GM11168 (cell line): ENCODE measurements around the gene EGLN2.
"Not testable (repeated sequence)": the region's sequence is repeated elsewhere in the genome, so short reads cannot be mapped to it uniquely, and the experiment has no call there.

Source experiments
- in situ Hi-C: fragments of 300-500 bp; cut with MboI; formaldehyde crosslinking; loops from one replicate; pipeline ENCODE4 v1.12.0; 2022; ENCODE audit warnings: low sequenced_read_pairs; ENCODE audit not compliant: unreplicated experiment

EGLN2 gene

DNA sequence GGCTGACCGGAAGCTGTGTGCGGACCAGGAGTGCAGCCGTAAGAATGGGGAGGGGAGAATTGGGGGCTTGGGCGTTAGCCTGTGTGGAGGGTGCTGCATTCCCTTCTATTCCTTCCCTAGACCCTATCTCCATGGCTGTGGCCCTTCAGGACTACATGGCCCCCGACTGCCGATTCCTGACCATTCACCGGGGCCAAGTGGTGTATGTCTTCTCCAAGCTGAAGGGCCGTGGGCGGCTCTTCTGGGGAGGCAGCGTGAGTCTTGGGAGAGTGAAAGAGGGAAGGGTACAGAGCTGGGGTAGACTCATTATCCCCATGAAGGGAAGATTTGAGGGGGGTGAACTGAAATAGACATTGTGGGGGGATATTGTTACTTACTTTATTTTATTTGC, 23.4 kb upstream of the EGLN2 start:
- in situ Hi-C loops: no loop called here

- in situ Hi-C loops: no loop called here
These were observed 22.6 kb upstream of the EGLN2 start for GRCh38 chr19:40776364-40776763.

- in situ Hi-C loops: no loop called here
These were observed 21.9 kb upstream of the EGLN2 start for GRCh38 chr19:40776932-40777644.

GRCh38 chr19:40777645-40777936, 21.4 kb upstream of the EGLN2 start:
- in situ Hi-C loops: no loop called here

- in situ Hi-C loops: no loop called here
These were observed 20.9 kb upstream of the EGLN2 start, which contains the start of gene RAB4B for GRCh38 chr19:40777937-40778705. TSS of gene RAB4B (plus strand) at chr19:40778247. CDS start at chr19:40778376, 129 bp downstream.

- in situ Hi-C loops: no loop called here
These were observed 20.2 kb upstream of the EGLN2 start for GRCh38 chr19:40778706-40779284.

DNA sequence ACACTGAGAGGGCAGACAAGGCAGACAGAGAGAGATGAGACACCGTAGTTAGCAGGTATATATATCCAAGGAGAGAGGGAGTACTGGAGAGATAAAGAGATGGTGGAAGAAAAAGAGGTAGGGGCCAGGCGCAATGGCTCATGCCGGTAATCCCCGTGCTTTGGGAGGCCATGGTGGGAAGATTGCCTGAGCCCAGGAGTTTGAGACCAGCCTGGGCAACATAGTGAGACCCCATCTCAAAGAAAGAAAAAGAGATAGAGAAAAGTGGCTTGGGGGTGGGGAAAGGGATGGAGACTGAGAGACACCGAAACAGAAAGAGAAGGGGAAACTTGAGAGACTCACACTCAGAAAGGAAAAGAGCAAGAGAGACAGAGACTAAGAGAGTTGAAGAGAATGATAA, 18.4 kb upstream of the EGLN2 start:
- in situ Hi-C loops: no loop called here

- in situ Hi-C loops: no loop called here
These were observed 17.9 kb upstream of the EGLN2 start for GRCh38 chr19:40781140-40781539.

DNA sequence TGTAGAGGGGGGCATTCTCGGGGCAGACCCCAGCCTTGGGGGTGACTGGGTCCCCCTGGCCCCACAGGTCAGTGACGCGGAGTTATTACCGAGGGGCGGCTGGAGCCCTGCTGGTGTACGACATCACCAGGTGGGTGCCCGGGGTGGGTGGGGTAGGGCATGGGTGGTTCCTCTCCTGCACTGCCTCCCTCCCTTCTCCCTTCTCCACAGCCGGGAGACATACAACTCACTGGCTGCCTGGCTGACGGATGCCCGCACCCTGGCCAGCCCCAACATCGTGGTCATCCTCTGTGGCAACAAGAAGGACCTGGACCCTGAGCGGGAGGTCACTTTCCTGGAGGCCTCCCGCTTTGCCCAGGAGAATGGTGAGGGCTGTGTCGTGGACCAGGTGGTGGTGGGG, 15.3 kb upstream of the EGLN2 start:
- in situ Hi-C loops: no loop called here

GRCh38 chr19:40784146-40784545, 14.8 kb upstream of the EGLN2 start:
- in situ Hi-C loops: not testable (repeated sequence)

- in situ Hi-C loops: no loop called here
These were observed 13.5 kb upstream of the EGLN2 start for GRCh38 chr19:40785526-40785925.

GRCh38 chr19:40786060-40787037, 12.6 kb upstream of the EGLN2 start:
- in situ Hi-C loops: no loop called here

- in situ Hi-C loops: no loop called here
These were observed 7.6 kb upstream of the EGLN2 start for GRCh38 chr19:40791349-40791748.

GRCh38 chr19:40791996-40792395, 7.0 kb upstream of the EGLN2 start:
- in situ Hi-C loops: no loop called here

DNA sequence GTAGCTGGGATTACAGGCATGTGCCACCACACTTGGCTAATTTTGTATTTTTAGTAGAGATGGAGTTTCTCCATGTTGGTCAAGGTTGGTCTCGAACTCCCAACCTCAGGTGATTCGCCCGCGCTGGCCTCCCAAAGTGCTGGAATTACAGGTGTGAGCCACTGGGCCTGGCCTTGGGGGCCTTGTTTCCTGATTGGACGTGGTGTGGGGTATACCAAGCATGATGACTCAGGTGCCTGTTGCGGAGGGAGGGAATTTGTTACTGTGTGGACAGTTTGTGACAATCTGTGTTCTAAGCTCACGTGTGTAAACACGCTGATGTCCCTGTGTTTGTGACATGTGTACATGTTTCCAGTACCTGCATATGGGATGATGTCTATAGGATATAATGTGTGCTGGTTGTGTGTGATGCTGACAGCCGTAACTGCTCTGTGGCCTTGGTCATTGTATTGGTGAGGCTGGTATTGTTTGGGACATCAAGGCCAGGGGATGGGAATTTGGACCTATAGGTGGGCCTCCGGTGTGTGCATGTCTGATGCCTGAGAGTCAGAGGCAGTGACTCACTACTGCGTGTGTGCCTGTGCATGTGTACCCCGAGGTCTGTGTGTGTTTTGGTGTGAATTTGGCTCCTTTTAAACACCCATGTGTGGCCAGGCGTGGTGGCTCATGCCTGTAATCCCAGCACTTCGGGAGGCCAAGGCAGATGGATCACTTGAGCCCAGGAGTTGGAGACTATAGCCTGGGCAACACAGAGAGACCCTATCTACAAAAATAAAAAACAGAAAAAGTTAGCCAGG, 1.6 kb upstream of the EGLN2 start:
- in situ Hi-C loops: no loop called here

DNA sequence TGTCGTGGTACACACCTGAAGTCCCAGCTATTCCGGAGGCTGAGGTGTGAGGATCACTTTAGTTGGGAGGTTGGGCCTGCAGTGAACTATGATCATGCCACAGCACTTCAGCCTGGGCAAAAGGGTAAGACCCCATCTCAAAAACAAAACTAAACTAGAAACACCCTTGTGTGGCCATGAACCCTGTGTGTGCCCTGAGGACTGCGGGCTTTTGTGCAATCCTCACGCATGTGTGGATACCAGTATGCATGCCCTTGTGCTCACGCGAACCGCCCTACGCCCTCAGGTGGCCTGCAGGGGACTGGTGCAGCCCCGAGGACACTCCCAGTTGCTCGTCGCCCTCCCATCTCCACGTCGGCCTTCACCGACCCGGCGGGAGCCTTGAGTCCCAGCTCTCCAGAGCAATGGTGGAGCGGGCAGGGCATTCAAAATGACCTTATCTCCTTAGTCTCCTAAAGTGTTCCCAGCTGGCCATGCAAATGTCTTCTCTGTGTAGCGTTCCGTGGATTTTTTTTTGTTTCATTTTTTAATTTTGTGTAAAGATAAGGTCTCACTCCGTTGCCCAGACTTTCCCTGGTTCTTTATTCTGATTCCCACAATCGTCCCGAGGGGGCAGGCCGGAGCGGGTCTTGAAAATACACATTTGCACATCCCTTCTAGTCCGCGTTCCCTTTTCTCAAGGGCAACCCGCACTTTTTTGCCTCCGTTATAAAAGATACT, 868 bp upstream of the EGLN2 start:
- in situ Hi-C loops: no loop called here

DNA sequence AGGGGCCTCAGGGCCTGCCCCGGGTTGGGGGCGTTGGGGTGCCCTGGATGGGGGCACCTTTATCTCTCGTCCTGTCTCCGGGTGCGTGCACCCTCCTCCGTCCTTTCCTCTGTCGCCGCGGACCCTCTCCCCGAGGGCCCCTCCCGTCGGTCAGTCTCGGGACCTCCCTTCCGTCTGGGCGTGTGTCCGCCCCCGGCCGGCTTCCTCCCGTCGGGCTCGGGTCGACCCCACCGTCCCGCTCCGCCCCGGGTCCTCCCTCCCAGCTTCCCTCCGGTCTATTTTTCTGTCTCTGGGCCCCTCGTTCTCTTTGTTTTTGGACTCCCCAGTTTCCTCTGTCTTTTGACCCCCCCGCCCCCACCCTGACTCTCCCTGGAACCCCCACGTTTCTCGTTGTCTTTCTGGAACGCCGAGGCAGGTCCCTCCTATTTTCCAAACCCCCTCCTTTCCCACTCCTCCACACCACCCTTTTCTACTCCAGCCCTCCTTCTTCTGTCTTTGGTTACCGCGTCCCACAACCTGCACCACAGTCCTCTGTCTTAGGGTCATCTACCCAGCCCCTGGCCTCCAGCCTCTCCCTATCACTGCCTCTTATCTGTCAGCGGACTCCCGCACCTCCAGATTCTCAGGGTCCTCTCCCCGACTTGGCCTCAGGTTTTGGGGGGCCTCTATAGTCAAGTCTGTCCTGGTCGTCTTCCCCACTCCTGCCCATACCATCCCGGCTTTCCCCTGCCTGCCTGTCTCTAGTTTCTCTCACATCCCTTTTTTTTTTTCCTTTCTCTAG, 757 bp downstream of the EGLN2 start:
- in situ Hi-C loops: no loop called here

GRCh38 chr19:40800339-40800996, 1.5 kb downstream of the EGLN2 start:
- in situ Hi-C loops: no loop called here
